Activated naive CD4-positive, alpha-beta T cell treated with anti-CD3 and anti-CD28 coated beads for 36 hours (primary cell): ENCODE data around the gene MAML3. TPM values are rescaled to one million over a fixed set of nuclear protein-coding genes. Genes with fewer than 3 reads are reported as not detected.

Experiments
- CTCF ChIA-PET: fragments of 350-600 bp; sonication (Branson Sonifier 250); formaldehyde crosslinking; loops from one replicate; lab custom pipeline; 2021; ENCODE audit warnings: antibody characterized with exemption; lab: Charles Lee
- DNase-seq: peaks from one replicate; pipeline ENCODE4 v3.0.0-alpha.2; 2020
- H3K27ac Mint-ChIP-seq: one replicate; pipeline ENCODE4 v1.8.0; 2021; ENCODE audit warnings: mild to moderate bottlenecking, mixed read lengths
- H3K27me3 Mint-ChIP-seq: one replicate; pipeline ENCODE4 v1.8.0; 2021; ENCODE audit warnings: low read depth, mixed read lengths
- H3K36me3 Mint-ChIP-seq: one replicate; pipeline ENCODE4 v1.8.0; 2021; ENCODE audit warnings: low read depth, mixed read lengths
- H3K4me1 Mint-ChIP-seq: one replicate; pipeline ENCODE4 v1.8.0; 2021; ENCODE audit warnings: low read depth, mixed read lengths
- H3K4me3 Mint-ChIP-seq: one replicate; pipeline ENCODE4 v1.8.0; 2021; ENCODE audit warnings: mild to moderate bottlenecking, moderate library complexity, mixed read lengths
- H3K9me3 Mint-ChIP-seq: one replicate; pipeline ENCODE4 v1.8.0; 2021; ENCODE audit warnings: mixed read lengths
- intact Hi-C: fragments of 100-400 bp; cut with micrococcal nuclease; formaldehyde crosslinking; loops from one replicate; pipeline ENCODE4 v1.15.1; 2023
- total RNA-seq, 2 experiments: library from RNA; stranded (reverse); gene quantifications; one replicate each; pipeline ENCODE4 v1.2.3, GENCODE V29; 2021

Gene MAML3
- total RNA-seq, 2 experiments from 2014 or later, result 0.52 to 0.76 TPM

DNA sequence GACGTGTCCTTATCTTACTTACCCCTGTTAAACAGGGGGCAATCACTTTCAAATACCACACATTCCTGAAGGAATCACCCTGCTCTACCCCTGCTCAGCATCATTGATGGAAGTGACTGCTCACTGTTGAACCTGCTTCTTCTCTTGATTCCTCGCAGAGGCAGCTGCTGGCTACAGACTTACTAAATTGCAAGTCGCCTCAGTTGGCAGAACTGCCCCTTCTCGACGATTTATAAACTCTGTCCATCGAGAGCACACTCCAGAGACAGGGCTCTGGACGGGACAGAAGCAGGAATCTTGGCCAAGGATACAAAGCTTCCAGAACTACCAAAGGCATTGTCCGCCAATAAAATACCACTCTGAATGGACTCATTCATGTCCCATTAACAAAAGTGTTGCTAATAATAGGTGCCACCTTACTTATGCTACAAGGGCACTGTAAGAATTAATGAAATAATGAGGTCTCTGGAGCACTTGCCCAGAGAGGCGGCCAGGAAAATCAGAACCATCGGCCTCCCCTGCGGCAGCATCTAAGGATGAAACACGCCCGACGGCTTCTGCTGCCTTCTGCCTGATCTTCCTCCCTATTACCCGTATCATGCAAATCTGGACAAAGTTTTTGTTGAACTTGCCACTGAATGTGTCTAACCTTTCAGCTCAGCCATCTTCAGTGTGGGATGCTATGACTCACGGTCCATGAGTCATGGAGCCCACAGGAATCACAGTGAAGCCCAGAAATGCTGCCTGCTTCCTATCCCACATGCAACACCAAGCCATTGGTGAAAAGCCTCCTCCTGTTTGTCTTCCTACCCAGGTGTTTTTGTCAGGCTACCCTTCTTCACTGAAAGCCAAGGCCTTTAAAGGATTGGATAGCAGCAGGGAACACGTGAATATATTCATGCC, 164.9 kb downstream of the MAML3 start:
- Mint-ChIP-seq H3K9me3 (no peaks in the 10 kb centered on the region), H3K27me3 (no peaks in the 10 kb centered on the region), H3K4me3 (no peak overlapping the region), H3K4me1 (peaks cover 8% of the 10 kb centered on the region), H3K36me3 (no peaks in the 10 kb centered on the region), H3K27ac (no peak overlapping the region)
- CTCF ChIA-PET, result no interaction called here
- intact Hi-C loops, result no loop called here
- DNase-seq, result peak; percentile 63

DNA sequence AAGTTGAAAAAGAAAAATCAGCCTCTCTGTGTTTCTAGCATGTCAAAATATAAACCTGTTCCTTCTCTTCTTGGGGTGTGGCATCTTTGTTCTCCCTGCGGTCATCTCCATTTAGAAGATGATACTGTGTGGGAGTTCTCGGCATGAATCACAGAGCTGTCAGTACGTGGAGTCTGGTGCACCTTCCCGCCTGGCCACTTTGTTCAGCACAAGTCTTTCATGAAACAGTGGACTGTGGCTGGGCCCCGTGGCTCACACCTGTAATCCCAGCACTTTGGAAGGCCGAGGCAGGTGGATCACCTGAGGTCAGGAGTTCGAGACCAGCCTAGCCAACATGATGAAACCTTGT, 166.5 kb downstream of the MAML3 start:
- H3K36me3 Mint-ChIP-seq, result no peaks in the 10 kb centered on the region
- intact Hi-C loops, result no loop called here
- H3K4me1 Mint-ChIP-seq, result peaks cover 8% of the 10 kb centered on the region
- H3K27ac Mint-ChIP-seq, result no peak overlapping the region
- H3K9me3 Mint-ChIP-seq, result no peaks in the 10 kb centered on the region
- H3K27me3 Mint-ChIP-seq, result no peaks in the 10 kb centered on the region
- DNase-seq, result no peak
- CTCF ChIA-PET, result no interaction called here
- H3K4me3 Mint-ChIP-seq, result no peak overlapping the region

DNA sequence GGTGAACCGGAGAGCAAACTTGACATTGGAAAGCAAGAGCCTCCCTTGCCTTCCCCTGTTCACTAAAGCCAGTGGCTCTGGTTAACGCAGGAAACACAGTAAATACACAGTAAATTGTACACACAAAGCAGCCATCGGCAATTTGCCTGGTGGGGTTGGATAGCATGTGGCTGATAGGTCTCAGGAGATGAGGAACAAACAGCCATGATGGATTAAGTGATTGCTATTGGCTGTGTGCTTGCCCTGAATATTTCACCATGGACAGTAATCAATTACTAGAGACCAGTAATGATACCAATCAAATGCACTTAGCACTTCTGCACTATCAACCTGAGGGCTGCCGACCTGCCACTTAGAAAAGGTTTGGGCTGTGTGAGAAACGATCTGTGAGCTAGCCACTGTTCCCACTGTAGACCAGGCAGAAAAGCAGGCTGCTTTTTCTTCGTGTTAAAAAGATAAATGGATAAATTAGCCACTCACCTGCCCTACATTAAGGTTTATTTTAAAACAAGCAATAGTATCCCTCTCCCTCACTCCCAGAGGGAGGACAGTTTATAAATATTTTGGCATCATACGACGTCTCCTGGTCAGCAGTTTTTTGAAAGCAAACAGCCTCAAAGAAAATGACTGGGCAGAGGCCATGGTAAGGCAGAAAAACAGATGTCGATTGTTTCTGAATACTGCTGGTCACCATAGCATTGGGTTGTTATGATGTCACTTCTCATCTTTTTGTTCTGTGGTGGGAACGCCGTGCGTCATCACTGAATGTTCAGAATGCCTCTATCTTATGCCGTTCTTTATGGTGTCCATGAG, 167.1 kb downstream of the MAML3 start:
- Mint-ChIP-seq H3K4me1 (peaks cover 8% of the 10 kb centered on the region), H3K27ac (no peak overlapping the region), H3K4me3 (no peak overlapping the region), H3K36me3 (no peaks in the 10 kb centered on the region), H3K9me3 (no peaks in the 10 kb centered on the region), H3K27me3 (no peaks in the 10 kb centered on the region)
- intact Hi-C loops, result no loop called here
- DNase-seq, result no peak
- CTCF ChIA-PET, result no interaction called here

DNA sequence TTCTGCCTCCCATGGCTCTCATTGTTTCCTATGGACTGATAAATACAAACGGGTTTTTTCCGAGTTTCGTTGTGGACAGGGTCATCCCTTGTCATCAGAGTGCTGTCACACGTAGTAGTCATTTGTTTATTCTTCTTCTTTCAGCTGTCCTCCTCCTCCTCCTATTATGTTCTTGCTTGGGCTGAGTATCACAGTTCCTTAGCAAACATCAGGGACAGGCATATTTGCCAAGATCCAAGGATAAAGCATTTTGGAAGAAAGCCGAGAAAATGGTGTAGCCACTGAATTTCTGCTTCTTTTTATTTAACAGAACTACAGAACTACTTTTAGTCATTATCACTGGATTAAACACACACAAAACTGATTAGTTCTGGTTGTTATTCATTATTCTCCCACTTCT, 167.9 kb downstream of the MAML3 start:
- no peaks in the 10 kb centered on the region for H3K9me3 Mint-ChIP-seq
- DNase-seq, result no peak
- no peaks in the 10 kb centered on the region for H3K27me3 Mint-ChIP-seq
- H3K36me3 Mint-ChIP-seq, result no peaks in the 10 kb centered on the region
- no peak overlapping the region for H3K4me3 Mint-ChIP-seq
- H3K4me1 Mint-ChIP-seq, result peaks cover 8% of the 10 kb centered on the region
- no peak overlapping the region for H3K27ac Mint-ChIP-seq
- CTCF ChIA-PET, result no interaction called here
- intact Hi-C loops, result no loop called here

DNA sequence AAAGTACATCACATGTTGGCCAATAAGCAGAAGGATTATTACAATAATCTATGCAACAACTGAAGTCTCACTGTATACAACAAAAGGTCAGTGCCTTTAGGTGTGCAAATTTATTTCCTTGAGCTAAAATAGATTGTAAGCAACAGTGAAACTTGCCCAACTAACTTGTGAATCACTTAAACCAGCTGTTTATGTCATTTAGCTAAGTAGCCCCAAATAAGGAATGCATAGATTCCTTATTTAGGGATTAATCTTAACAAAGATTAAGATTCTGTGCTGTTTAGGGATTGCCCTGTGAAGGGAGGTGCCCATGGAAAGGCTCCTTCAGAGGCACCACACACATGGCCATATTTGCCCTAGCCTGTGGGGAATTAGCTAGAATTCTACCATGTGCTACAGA, 168.6 kb downstream of the MAML3 start:
- CTCF ChIA-PET, result interaction anchor here (0.5 kb wide), 1 partner anchor 27 kb away, joined by 4 read pairs; no protein-coding TSS in a partner anchor
- no peaks in the 10 kb centered on the region for H3K9me3 Mint-ChIP-seq
- intact Hi-C loops, result no loop called here
- no peak overlapping the region for H3K4me3 Mint-ChIP-seq
- H3K27ac Mint-ChIP-seq, result no peak overlapping the region
- H3K4me1 Mint-ChIP-seq, result peaks cover 8% of the 10 kb centered on the region
- no peaks in the 10 kb centered on the region for H3K27me3 Mint-ChIP-seq
- no peaks in the 10 kb centered on the region for H3K36me3 Mint-ChIP-seq
- DNase-seq, result no peak

DNA sequence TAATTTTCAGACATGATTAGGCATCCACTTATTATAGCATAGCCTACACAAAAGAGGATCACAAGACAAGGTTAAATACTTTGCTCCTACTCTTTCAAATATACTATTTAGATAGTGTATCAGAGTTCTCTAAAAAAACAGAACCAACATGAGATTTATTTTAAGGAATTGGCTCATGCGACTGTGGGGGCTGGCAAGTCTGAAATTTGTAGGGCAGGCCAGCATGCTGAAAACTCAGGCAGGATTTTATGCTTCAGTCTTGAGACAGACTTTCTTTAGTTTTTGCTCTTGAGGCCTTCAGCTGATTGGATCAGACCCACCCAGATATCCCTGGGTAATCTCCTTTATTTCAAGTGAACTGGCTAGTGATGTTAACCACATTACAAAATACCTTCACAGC, 169.5 kb downstream of the MAML3 start:
- H3K27ac Mint-ChIP-seq, result no peak overlapping the region
- H3K4me1 Mint-ChIP-seq, result peaks cover 8% of the 10 kb centered on the region
- no peak for DNase-seq
- H3K36me3 Mint-ChIP-seq, result no peaks in the 10 kb centered on the region
- H3K9me3 Mint-ChIP-seq, result no peaks in the 10 kb centered on the region
- intact Hi-C loops, result no loop called here
- CTCF ChIA-PET, result no interaction called here
- H3K4me3 Mint-ChIP-seq, result no peak overlapping the region
- H3K27me3 Mint-ChIP-seq, result no peaks in the 10 kb centered on the region

DNA sequence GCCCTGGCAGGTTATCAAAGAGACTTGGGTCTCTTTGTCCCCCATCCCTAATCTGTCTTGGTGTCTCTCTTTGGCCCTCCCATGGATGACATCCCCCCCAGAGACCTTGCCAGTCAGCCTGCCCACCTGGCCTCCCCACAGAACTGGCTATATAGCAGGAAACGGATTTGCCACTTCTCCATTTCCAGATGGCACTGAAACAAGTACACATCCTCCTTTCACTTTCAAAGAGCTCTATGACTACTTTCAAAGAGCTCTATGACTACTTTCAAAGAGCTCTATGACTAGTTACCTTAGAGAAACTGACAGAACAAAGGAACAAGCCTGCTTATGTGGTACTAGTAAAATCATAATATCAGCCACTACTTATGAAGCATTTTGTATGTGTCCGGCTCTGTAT, 175.3 kb downstream of the MAML3 start:
- Mint-ChIP-seq H3K4me3 (no peak overlapping the region), H3K9me3 (no peaks in the 10 kb centered on the region), H3K4me1 (peaks cover 22% of the 10 kb centered on the region), H3K27me3 (no peaks in the 10 kb centered on the region), H3K36me3 (no peaks in the 10 kb centered on the region), H3K27ac (no peak overlapping the region)
- peak; percentile 45 for DNase-seq
- CTCF ChIA-PET, result interaction anchor here (0.6 to 1.3 kb wide), 5 partner anchors 16 to 362 kb away, joined by 3 to 6 read pairs (median 3); no protein-coding TSS in a partner anchor
- intact Hi-C loops, result loop anchor here (1.0 to 5.0 kb wide), 4 partner anchors 28 to 178 kb away; no protein-coding TSS in a partner anchor

DNA sequence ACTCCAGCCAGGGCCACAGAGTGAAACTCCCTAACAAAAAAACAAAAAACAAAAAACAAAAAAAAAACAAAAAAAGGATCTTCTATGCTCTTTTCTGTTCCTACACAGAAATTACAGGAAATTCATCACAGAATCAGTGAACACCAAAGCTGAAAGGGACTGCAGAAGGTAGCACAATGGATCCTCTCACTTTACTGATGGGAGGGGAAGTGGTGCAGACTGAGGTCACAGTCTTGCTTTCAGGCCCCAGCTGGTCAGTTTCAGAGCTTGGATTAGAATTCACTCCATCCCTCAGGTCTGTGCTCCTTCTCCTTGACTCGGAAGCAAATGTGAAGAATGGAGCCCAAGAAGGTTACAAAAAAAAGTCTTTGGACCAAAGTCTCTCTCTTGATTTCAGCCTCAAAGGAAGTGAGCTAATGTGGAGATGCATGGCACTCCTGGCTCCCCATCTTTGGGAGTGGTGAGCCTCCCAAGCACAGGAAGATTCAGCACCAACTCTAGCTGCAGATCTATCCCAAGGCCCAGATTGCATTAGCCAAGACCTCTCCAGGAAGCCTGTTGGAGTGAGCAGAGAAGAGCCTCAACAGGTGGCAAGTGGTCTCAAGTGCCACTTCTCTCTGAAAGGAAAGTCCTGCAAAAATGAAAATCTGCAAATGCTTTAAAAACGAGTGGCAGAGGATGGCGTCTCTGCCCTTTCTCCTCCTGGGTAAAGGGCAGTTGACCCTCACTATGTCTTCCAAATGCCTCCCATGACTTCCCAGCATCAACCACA, 176.0 kb downstream of the MAML3 start:
- Mint-ChIP-seq H3K27ac (peak overlapping the region; percentile 15), H3K27me3 (no peaks in the 10 kb centered on the region), H3K4me1 (peaks cover 22% of the 10 kb centered on the region), H3K9me3 (no peaks in the 10 kb centered on the region), H3K36me3 (no peaks in the 10 kb centered on the region), H3K4me3 (no peak overlapping the region)
- no peak for DNase-seq
- CTCF ChIA-PET, result interaction anchor here (0.6 to 1.3 kb wide), 3 partner anchors 223 to 345 kb away, joined by 3 read pairs; no protein-coding TSS in a partner anchor
- intact Hi-C loops, result loop anchor here (1.0 to 5.0 kb wide), 4 partner anchors 28 to 178 kb away; no protein-coding TSS in a partner anchor

DNA sequence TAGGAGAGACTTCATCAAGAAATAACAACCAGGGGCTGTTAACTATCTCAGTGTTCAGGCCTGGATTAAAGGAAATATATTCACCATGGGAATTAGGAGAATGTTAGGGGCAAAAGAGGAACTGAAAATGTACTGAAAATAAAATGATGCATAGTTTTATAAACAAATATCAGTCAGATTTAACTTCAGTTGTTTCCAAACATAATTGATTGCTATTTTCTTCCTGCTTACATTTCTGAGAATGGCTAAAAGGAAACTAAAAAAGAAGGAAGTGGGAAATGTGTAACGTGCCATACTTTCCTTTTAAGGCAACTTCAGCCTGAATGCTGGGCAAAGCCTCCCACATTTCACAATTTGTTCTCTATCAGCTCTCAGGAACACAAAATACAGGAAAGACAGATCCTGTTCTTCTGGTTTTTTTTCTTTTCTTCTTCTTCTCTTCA, 178.1 kb downstream of the MAML3 start:
- no peak overlapping the region for H3K27ac Mint-ChIP-seq
- H3K4me3 Mint-ChIP-seq, result no peak overlapping the region
- no peaks in the 10 kb centered on the region for H3K9me3 Mint-ChIP-seq
- peaks cover 22% of the 10 kb centered on the region for H3K4me1 Mint-ChIP-seq
- H3K36me3 Mint-ChIP-seq, result no peaks in the 10 kb centered on the region
- DNase-seq, result no peak
- CTCF ChIA-PET, result no interaction called here
- no peaks in the 10 kb centered on the region for H3K27me3 Mint-ChIP-seq
- intact Hi-C loops, result loop anchor here (5.0 kb wide), 1 partner anchor 79 kb away; no protein-coding TSS in a partner anchor

DNA sequence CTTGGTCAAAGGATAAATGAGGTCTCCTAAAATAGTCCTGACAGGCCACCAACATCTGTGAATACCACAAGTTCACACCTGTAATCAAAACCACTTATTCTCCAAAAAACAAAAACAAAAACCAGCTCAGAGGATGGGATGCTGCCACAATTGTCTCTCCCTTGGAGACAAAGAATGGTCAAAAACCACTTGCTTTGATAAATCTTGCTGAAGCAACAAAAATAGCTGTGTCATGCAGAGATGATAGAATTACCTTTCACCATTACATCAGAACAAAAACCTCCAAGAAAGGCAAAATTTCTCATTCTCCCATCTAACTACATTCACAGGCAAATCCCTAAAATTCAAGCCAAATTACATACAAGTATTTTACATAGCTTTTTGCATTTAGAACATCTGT, 180.4 kb downstream of the MAML3 start:
- peaks cover 11% of the 10 kb centered on the region for H3K4me1 Mint-ChIP-seq
- no peaks in the 10 kb centered on the region for H3K36me3 Mint-ChIP-seq
- no peak overlapping the region for H3K27ac Mint-ChIP-seq
- no peaks in the 10 kb centered on the region for H3K27me3 Mint-ChIP-seq
- no peak overlapping the region for H3K4me3 Mint-ChIP-seq
- no peak for DNase-seq
- H3K9me3 Mint-ChIP-seq, result no peaks in the 10 kb centered on the region
- intact Hi-C loops, result no loop called here
- CTCF ChIA-PET, result interaction anchor here (0.7 to 1.2 kb wide), 3 partner anchors 39 to 697 kb away, joined by 3 to 5 read pairs (median 3); no protein-coding TSS in a partner anchor

DNA sequence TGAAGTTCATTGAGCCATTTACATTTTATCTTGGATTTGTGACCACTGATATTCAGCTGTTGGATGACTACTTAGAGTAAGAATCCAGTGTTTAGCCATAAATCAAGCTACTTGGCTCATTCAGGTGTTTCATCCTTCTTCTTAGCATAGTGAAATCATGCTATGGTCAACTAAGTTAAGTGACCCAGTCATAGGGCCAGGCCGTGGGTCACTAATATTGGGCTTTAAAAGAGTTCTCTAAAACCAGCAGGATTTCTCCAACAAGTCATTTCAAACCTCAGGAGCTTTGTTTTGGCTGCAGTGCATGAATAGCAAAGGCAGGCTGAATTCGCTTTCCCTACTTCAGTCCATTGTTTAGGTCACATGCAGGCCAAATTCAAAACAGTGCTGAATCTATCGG, 181.0 kb downstream of the MAML3 start:
- Mint-ChIP-seq H3K9me3 (no peaks in the 10 kb centered on the region), H3K4me3 (no peak overlapping the region), H3K4me1 (peaks cover 7% of the 10 kb centered on the region), H3K36me3 (no peaks in the 10 kb centered on the region), H3K27me3 (no peaks in the 10 kb centered on the region), H3K27ac (no peak overlapping the region)
- CTCF ChIA-PET, result interaction anchor here (1.2 kb wide), 1 partner anchor 39 kb away, joined by 3 read pairs; no protein-coding TSS in a partner anchor
- intact Hi-C loops, result no loop called here
- DNase-seq, result no peak
